ENCODE measurements around the gene CCL23. TPM values are rescaled to one million over a fixed set of nuclear protein-coding genes. Genes with fewer than 3 reads are reported as not detected.

The CCL23 gene
- total RNA-seq, 1 donor, result not detected

GRCh38 chr17:36008998-36009665, 8.6 kb downstream of the CCL23 start:
- no peak overlapping the region for H2AFZ ChIP-seq (ENCODE audit: low read length)
- no peaks in the 10 kb centered on the region for H3K36me3 ChIP-seq (ENCODE audit: insufficient read depth, low read length)
- no peak overlapping the region for H3K4me3 ChIP-seq (ENCODE audit: insufficient read depth, low read length)
- H3K27me3 ChIP-seq (ENCODE audit: insufficient read depth, low read length), result peaks cover 6% of the 10 kb centered on the region
- TF ChIP-seq CTCF (IDR thresholded peaks at IDR 0.05; ENCODE audit: extremely low read depth, low read depth, low read length), result peak; percentile 55
- no peaks in the 10 kb centered on the region for H3K4me1 ChIP-seq (ENCODE audit: insufficient read depth, low read length)
- no peaks in the 10 kb centered on the region for H3K79me2 ChIP-seq (ENCODE audit: insufficient read depth, low read length)
- peak; percentile 27 for DNase-seq (ENCODE audit: insufficient read length, low spot score, missing footprints)
- H3K4me2 ChIP-seq (ENCODE audit: insufficient read depth, low read length), result no peak overlapping the region
- H3K27ac ChIP-seq (ENCODE audit: low read depth, low read length), result no peak overlapping the region
- no peaks in the 10 kb centered on the region for H3K9me3 ChIP-seq (ENCODE audit: low read depth, low read length)
- no peaks in the 10 kb centered on the region for H4K20me1 ChIP-seq (ENCODE audit: insufficient read depth, low read length)

DNA sequence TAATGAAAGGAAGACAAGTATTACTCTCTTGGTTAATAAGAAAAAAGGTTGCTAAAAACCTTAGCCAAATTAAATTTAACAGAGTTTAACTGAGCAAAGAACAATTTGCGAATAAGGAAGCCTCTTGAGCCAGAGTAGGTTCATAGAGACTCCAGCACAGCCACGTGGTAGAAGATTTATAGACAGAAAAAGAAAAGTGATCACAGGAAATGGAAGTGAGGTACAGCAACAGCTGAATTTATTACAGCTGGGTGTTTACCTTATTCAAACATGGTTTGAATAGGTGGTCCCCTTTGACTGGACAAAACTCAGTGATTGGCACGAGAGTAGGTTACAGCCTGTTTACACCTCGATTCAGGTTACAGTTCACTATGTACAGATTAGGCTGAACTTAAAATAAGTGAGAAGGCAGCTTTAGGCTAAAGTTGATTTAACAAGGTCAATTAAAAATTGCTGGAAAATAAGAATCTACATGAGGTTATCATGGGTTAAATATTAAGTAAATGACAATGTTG, 13.1 kb downstream of the CCL23 start:
- Histone ChIP-seq H3K4me1 (ENCODE audit: insufficient read depth, low read length) (no peaks in the 10 kb centered on the region), H3K27me3 (ENCODE audit: insufficient read depth, low read length) (peaks cover 3% of the 10 kb centered on the region), H2AFZ (ENCODE audit: low read length) (no peak overlapping the region), H3K27ac (ENCODE audit: low read depth, low read length) (no peak overlapping the region), H4K20me1 (ENCODE audit: insufficient read depth, low read length) (no peaks in the 10 kb centered on the region), H3K9me3 (ENCODE audit: low read depth, low read length) (no peaks in the 10 kb centered on the region), H3K4me3 (ENCODE audit: insufficient read depth, low read length) (no peak overlapping the region), H3K79me2 (ENCODE audit: insufficient read depth, low read length) (no peaks in the 10 kb centered on the region), H3K4me2 (ENCODE audit: insufficient read depth, low read length) (no peak overlapping the region), H3K36me3 (ENCODE audit: insufficient read depth, low read length) (no peaks in the 10 kb centered on the region)
- no peak for DNase-seq (ENCODE audit: insufficient read length, low spot score, missing footprints)
- TF ChIP-seq CTCF (IDR thresholded peaks at IDR 0.05; ENCODE audit: extremely low read depth, low read depth, low read length), result no peak

DNA sequence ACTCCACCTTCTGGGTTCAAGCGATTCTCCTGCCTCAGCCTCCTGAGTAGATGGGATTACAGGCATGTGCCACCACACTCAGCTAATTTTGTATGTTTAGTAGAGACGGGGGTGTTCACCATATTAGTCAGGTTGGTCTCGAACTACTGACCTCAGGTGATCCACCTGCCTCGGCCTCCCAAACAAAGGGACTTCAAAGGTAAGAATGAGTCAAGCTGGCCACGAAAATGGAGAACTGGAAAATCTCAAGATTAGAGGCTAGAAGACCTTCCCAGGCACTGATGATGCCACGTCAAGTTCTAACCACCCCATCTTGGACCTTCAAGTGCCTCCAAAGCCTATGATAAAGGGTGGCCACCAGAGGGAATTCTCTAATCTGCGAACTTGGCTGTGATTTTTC, 15.1 kb downstream of the CCL23 start:
- H3K4me3 ChIP-seq (ENCODE audit: insufficient read depth, low read length), result no peak overlapping the region
- H3K27ac ChIP-seq (ENCODE audit: low read depth, low read length), result no peak overlapping the region
- H4K20me1 ChIP-seq (ENCODE audit: insufficient read depth, low read length), result no peaks in the 10 kb centered on the region
- DNase-seq (ENCODE audit: insufficient read length, low spot score, missing footprints), result no peak
- no peaks in the 10 kb centered on the region for H3K4me1 ChIP-seq (ENCODE audit: insufficient read depth, low read length)
- no peaks in the 10 kb centered on the region for H3K9me3 ChIP-seq (ENCODE audit: low read depth, low read length)
- H3K4me2 ChIP-seq (ENCODE audit: insufficient read depth, low read length), result no peak overlapping the region
- no peaks in the 10 kb centered on the region for H3K27me3 ChIP-seq (ENCODE audit: insufficient read depth, low read length)
- H3K79me2 ChIP-seq (ENCODE audit: insufficient read depth, low read length), result no peaks in the 10 kb centered on the region
- no peaks in the 10 kb centered on the region for H3K36me3 ChIP-seq (ENCODE audit: insufficient read depth, low read length)
- H2AFZ ChIP-seq (ENCODE audit: low read length), result no peak overlapping the region
- no peak for TF ChIP-seq CTCF (IDR thresholded peaks at IDR 0.05; ENCODE audit: extremely low read depth, low read depth, low read length)

GRCh38 chr17:36001862-36002603, 15.7 kb downstream of the CCL23 start:
- H3K27ac ChIP-seq (ENCODE audit: low read depth, low read length), result no peak overlapping the region
- H3K4me3 ChIP-seq (ENCODE audit: insufficient read depth, low read length), result no peak overlapping the region
- no peak overlapping the region for H3K4me2 ChIP-seq (ENCODE audit: insufficient read depth, low read length)
- DNase-seq (ENCODE audit: insufficient read length, low spot score, missing footprints), result no peak
- no peak for TF ChIP-seq CTCF (IDR thresholded peaks at IDR 0.05; ENCODE audit: extremely low read depth, low read depth, low read length)
- no peaks in the 10 kb centered on the region for H3K36me3 ChIP-seq (ENCODE audit: insufficient read depth, low read length)
- H3K9me3 ChIP-seq (ENCODE audit: low read depth, low read length), result no peaks in the 10 kb centered on the region
- no peaks in the 10 kb centered on the region for H3K4me1 ChIP-seq (ENCODE audit: insufficient read depth, low read length)
- H3K27me3 ChIP-seq (ENCODE audit: insufficient read depth, low read length), result no peaks in the 10 kb centered on the region
- no peaks in the 10 kb centered on the region for H3K79me2 ChIP-seq (ENCODE audit: insufficient read depth, low read length)
- H4K20me1 ChIP-seq (ENCODE audit: insufficient read depth, low read length), result no peaks in the 10 kb centered on the region
- H2AFZ ChIP-seq (ENCODE audit: low read length), result no peak overlapping the region

Data from osteoblast (primary cell).